Lung microvascular endothelial cell (primary cell): ENCODE data around the gene CD80. TPM values are rescaled to one million over a fixed set of nuclear protein-coding genes. Genes with fewer than 3 reads are reported as not detected.

Experiments
- DNase-seq, 2 donors: peaks; one replicate each; pipeline versions ENCODE4 v3.0.0 to v3.0.0-alpha.2; 2010; ENCODE audit warnings: low read depth in 2 of 2
- total RNA-seq: library from RNA; depleted of rRNA; stranded (reverse); fragments of >200 nt; gene quantifications from 2 replicates; pipeline ENCODE4 v1.2.1, GENCODE V29; 2014

CD80 gene
- total RNA-seq, 1 donor from 2014 or later: under 0.01 TPM

DNA sequence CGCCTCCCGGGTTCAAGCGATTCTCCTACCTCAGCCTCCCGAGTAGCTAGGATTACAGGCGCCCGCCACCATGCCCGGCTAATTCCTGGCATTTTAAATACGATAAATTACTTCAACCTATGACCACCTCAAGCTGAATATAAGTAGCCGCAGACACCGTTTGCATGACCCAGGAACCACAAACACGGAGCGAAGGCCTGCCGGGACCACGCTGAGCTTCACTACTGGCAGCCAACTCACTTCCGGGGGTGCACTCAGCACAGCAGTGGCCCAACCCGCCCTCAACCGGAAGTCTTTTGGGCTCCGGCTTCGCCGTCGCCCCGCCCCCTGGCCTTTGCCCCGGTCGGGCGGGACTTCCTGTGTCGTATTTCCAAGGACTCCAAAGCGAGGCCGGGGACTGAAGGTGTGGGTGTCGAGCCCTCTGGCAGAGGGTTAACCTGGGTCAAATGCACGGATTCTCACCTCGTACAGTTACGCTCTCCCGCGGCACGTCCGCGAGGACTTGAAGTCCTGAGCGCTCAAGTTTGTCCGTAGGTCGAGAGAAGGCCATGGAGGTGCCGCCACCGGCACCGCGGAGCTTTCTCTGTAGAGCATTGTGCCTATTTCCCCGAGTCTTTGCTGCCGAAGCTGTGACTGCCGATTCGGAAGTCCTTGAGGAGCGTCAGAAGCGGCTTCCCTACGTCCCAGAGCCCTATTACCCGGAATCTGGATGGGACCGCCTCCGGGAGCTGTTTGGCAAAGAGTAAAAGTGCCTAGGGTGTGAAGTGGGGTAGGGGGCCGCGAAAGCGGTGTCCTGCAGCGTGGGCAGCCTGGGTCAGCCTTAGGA, 61.0 kb downstream of the CD80 start, which contains the start of gene TIMMDC1:
Gene TIMMDC1, plus strand, starts transcription at position 362 of the 826 bp plus-strand sequence. Its CDS starts 187 bp downstream, at position 549.
- DNase-seq: peak; percentile 94 to 97

DNA sequence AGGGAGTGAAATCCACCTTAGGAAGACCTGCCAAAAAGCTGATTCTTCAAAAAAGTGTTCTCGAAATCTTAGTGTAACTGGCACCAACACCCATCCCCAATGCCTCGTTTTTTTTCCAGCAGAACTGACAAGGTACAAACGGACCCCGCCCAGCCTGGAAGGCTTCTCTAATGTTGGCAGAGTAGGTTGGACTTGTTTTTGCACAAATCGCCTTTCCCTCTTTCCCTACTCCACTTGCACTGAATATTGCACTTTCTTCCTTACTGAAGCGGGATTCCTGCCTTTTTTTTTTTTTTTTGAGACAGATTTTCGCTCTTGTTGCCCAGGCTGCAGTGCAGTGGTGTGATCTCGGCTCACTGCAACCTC, 61.6 kb downstream of the CD80 start:
- DNase-seq: peak; percentile 17 to 26

GRCh38 chr3:119494597-119494996, 64.8 kb downstream of the CD80 start:
- no peak for DNase-seq

GRCh38 chr3:119492810-119493209, 66.6 kb downstream of the CD80 start:
- no peak for DNase-seq

- no peak for DNase-seq
These were observed 67.3 kb downstream of the CD80 start for GRCh38 chr3:119492128-119492527.

DNA sequence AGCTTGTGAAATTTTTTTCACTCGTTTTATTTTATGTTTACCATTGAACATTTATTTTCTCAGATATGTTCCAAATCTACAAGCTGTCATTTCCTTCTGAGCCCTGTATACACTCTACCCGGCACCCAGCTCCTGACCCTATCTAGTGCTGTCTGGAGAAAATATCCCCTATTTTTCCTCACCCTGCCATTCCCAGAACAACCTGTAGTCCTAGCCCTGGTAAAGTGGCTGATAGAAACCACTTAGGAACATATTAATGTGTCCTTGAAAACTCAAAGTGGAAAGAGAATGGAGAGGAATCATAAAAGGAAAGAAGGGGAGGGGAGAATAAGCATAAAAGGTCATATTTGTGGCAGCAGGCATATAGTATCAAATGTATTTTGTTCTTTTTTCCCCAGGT, 69.3 kb downstream of the CD80 start:
- no peak for DNase-seq

DNA sequence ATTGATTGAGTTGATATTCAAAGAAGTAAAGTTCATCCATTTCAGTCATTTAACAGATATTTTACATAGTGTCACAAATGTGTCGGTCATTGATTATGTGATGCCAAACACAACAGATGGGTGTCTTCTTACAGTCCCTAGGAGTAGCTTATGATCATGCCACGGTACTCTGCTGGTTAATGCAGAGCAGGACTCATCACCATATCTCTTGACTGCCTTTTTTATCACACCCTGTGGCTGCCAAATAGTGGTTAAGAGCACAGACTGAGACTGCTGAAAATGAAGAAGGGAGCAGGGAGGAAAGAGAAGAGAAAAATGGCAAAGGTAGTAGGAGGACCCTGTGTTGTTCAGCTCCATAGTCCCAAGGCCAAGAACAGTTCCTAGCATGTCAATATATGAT, 73.9 kb downstream of the CD80 start:
- no peak for DNase-seq

DNA sequence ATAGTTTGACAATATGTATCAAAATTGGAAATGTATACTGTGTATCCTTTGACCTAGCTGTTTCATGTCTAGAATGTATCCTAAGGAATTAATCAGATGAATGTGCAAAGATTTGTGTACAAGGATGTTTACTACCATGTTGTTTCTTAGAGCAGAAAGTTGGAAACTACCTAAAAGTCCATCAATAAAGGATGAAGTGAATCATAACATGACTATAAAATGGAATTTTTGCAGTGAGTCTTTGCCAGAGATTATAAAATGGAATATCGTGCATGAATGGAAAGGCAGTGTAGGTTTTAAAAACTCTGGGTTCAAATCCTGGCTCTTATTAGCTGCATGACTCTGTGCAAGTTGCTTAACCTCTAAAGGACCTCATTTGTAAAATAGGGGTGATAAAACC, 76.3 kb downstream of the CD80 start:
- no peak for DNase-seq

- DNase-seq: no peak
These were observed 78.3 kb downstream of the CD80 start for GRCh38 chr3:119481079-119481478.

Other genes starting within 250 kb of the CD80 start
- 20.0 and 26.6 TPM in 2 replicates for gene TMEM39A, start 96.0 kb downstream of the CD80 start, total RNA-seq
- 10.2 and 17.3 TPM in 2 replicates for gene POGLUT1, start 90.7 kb downstream of the CD80 start, total RNA-seq
- gene TIMMDC1, start 61.1 kb downstream of the CD80 start, total RNA-seq: 25.3 and 28.2 TPM in 2 replicates
- 6.5 and 11.7 TPM in 2 replicates for gene ADPRH, start 19.9 kb upstream of the CD80 start, total RNA-seq
- 3.5 and 6.2 TPM in 2 replicates for gene PLA1A, start 38.3 kb upstream of the CD80 start, total RNA-seq
- gene POPDC2, start 101.0 kb upstream of the CD80 start, total RNA-seq: 0.22 and 0.40 TPM in 2 replicates
- 16.8 and 42.9 TPM in 2 replicates for gene COX17, start 117.8 kb upstream of the CD80 start, total RNA-seq
- gene CFAP91, start 143.4 kb upstream of the CD80 start, total RNA-seq: 0.22 TPM in 1 of 2 replicates, not detected in the other
- not detected in 2 replicates for gene NR1I2, start 222.5 kb upstream of the CD80 start, total RNA-seq